D721Med (cell line): ENCODE measurements around the gene WDFY1.
A peak's percentile ranks its signal among the peaks of the same experiment; 100 is the strongest.

Experiments used
- DNase-seq: peaks from one replicate; pipeline ENCODE4 v3.0.0; 2011; ENCODE audit warnings: low spot score; ENCODE audit not compliant: insufficient read length
- FAIRE-seq: peaks from 2 replicates; lab custom pipeline; 2011; peaks lifted over from hg19 to GRCh38; lab: Jason Lieb, UNC
- TF ChIP-seq, protein P1 (sequence below): IDR thresholded peaks from 2 replicates; pipeline ENCODE4 v1.5.1; 2012; ENCODE audit warnings: mild to moderate bottlenecking, control low read depth; ENCODE audit not compliant: insufficient read depth; ENCODE audit errors: missing control alignments

WDFY1 gene

DNA sequence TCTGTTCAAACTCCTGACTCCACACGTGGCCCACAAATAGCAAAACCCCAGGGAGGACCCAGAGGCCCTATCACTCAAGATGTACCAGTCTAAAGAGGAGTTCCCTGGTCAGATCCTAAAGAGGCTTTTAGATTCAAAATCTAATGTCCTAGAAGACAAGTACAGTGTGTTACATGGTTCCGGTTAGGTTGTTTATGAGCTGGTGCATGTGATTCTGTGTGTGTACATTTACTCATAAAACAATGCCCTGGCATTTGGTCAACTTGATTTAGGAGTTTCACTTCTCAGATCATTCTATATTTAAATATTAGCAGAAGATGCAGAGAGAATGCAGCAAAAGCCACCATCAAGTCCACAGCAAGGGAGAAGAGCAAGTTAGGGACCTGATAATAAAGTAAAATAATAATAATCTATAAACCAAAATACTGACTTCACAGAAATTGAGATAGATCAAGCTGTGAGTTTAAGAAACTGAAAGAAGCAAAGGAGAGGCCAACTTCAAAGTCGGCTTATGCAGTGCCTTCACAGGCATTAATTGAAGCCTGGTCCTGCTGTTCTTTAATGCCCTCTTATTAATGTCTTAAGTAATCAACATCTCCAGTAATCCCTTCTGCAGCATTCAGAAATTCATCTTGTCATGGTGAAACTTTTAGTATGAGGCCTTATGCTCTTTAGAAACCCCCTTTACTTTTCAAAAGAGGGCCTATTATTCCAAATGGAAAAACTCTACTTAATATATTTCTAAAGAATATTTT is 103.5 kb downstream of the WDFY1 start:
- peak; percentile 91 for FAIRE-seq

DNA sequence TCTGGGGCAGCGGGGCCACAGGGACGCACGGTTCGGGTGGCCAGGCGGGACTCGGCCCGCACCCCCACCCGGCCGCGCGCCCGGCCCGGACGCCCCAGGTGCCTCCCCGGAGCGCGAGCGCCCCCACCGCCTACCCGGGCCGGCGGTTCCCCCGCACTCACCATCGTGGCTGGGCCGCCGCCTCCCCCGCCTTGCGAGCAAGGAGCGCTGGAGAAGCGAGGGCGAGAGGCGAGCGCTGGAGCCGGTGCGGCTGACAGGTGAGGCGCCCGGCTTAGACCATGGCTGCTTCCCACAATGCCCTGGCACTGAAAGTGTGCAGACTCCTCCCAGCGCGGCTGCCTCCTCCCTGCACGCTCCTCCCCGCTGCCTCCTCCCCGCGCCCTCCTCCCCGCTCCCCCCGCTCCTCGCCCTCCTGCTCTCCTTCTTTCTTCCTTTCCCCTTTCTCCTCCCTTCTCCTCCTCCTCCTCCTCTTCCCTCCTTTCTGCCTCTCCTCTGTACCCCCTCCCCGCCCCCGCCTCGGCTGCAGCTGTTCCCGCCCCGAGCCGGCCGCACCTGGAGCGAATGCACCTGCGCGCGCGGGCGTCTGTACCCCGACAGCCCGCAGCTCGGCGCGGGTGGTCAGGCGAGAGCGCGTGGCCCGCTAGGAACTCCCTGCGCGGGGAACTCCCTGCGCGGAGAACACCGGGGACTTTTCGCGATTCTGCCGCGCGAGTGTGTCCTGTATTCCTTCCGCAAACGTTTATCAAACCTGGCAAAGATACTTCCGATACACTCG is 107.7 kb downstream of the WDFY1 start, which contains the start of gene AP1S3:
TSS of gene AP1S3 (minus strand) at position 296 of the 775 bp plus-strand sequence. CDS start at position 164, 132 bp downstream.
- FAIRE-seq: no peak
- TF ChIP-seq, protein P1, sequence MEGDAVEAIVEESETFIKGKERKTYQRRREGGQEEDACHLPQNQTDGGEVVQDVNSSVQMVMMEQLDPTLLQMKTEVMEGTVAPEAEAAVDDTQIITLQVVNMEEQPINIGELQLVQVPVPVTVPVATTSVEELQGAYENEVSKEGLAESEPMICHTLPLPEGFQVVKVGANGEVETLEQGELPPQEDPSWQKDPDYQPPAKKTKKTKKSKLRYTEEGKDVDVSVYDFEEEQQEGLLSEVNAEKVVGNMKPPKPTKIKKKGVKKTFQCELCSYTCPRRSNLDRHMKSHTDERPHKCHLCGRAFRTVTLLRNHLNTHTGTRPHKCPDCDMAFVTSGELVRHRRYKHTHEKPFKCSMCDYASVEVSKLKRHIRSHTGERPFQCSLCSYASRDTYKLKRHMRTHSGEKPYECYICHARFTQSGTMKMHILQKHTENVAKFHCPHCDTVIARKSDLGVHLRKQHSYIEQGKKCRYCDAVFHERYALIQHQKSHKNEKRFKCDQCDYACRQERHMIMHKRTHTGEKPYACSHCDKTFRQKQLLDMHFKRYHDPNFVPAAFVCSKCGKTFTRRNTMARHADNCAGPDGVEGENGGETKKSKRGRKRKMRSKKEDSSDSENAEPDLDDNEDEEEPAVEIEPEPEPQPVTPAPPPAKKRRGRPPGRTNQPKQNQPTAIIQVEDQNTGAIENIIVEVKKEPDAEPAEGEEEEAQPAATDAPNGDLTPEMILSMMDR: peak; percentile 8
- DNase-seq: peak; percentile 81

More for the DNA sequence above, 103.5 kb downstream of the WDFY1 start:
- peak; percentile 66 for DNase-seq
- TF ChIP-seq, protein P1: no peak

DNA sequence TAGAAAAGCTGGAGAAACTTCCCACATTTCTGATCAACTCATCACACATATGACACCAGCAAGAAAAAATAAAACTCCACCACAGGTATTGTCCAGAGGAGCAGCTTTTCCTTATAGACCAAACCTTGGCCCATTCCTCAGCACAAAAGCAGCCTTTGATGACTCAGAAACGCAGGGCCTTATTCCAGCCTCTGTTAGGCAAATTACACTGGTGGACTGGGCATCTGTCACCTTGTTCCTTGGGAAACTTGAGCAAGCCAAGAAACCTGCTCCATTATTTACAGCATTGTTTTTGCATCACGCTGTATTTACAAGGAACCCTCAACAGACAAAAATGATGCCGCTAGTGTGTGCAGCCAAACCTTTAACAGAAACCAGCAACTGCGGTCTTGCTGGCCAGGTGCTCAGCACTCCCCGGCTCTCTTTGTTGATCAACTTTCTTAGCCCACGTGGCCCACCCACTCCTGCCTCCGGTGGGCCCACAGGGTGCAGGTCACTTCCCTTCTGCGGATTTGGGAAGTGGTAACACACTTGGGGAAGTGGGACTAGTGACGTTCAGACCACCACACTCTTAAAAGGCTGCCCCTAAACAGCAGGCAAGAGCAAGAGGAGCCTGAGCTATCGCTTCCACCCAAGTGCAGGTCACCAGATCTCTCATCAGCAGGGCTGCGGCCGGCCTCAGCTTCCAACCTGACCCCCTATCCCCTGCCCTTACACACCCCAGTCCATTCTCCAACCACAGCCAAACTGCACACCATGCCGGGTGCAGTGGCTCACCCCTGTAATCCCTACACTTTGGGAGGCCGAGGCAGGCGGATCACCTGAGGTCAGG is 109.2 kb downstream of the WDFY1 start:
- TF ChIP-seq, protein P1: no peak
- DNase-seq: no peak
- FAIRE-seq: no peak

DNA sequence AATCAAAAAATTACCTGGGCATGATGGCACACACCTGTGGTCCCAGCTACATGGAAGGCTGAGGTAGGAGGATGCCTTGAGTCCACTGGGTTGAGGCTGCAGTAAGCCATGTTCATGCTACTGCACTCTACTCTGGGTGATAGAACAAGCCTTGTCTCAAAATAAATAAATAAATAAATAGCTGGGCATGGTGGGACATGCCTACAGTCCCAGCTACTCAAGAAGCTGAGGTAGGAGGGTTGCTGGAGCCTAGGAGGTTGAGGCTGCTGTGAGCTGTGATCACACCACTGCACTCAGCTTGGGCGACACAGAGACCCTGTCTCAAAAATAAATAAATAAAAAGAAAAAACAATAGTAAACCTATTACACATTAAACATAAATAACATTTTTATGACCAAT is 110.7 kb downstream of the WDFY1 start:
- FAIRE-seq (no peak), DNase-seq (no peak)
- TF ChIP-seq, protein P1: no peak

DNA sequence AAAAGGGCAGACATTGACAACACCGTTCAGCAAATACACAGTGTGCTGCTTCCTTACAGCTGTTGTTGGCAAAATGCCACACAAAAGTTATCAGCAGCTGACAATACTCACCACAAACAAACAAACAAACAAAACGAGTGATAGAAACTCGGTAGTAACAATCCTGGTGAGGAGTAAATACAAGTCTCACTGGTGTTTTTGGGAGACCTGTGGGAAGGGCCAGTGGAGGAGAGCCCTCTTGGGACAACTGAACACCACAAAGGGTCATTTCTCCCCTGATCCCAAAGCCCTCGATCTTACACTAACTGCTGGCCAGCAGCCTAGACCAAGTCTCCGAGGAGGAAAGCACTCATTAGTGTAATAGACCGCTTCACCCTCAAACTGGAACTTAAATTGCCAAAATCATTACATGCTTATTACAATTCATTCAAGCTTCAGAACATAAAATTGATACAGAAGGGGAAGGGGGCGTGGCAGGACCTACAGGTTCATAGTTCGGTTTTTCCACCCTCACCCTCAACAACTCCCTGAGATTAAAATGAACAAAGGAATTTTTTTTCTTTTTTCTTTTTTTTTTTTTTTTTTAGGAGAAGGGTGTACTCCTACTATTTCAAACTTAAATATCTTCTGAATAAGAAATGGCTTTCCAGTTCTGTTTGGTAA is 112.8 kb downstream of the WDFY1 start:
- FAIRE-seq: no peak
- DNase-seq: no peak

DNA sequence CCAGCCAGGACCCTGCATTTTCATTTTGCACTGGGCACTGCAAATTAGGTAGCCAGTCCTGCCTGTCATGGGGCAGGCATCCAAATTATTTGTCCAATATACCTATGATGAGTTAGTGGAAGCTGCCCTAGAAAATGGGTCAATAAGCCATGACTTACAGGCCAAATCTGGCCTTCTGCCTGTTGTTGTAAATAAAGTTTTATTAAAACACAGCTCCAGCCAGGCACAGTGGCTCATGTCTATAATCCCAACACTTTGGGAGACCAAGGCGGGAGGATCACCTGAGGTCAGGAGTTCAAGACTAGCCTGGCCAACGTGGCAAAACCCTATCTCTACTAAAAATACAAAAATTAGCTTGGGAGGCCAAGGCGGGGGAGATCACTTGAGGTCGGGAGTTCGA is 116.0 kb downstream of the WDFY1 start:
- TF ChIP-seq, protein P1: no peak
- FAIRE-seq (no peak), DNase-seq (no peak)

More for the DNA sequence above, 112.8 kb downstream of the WDFY1 start:
- TF ChIP-seq, protein P1: no peak
